Measurements from ENCODE around the gene BIRC2. TPM values are rescaled to one million over a fixed set of nuclear protein-coding genes. Genes with fewer than 3 reads are reported as not detected.

The BIRC2 gene
- total RNA-seq, 1 donor from 2014 or later, result 30.4 TPM

- peaks cover 52% of the 10 kb centered on the region for H3K4me1 ChIP-seq
These were observed 79.6 kb downstream of the BIRC2 start for GRCh38 chr11:102426570-102426969.

GRCh38 chr11:102427068-102427467 lies 80.1 kb downstream of the BIRC2 start:
- Histone ChIP-seq H3K4me1 (peaks cover 52% of the 10 kb centered on the region), H3K9me3 (replicated peaks) (no peaks in the 10 kb centered on the region), H3K36me3 (peaks cover 5% of the 10 kb centered on the region), H3K4me3 (no peak overlapping the region), H3K27me3 (ENCODE audit: low read depth) (no peaks in the 10 kb centered on the region), H3K27ac (replicated peaks) (no peak overlapping the region)
- TF ChIP-seq CTCF (IDR thresholded peaks at IDR 0.05; ENCODE audit: borderline replicate concordance), result no peak
- DNase-seq, result no peak
- intact Hi-C loops (cut with micrococcal nuclease), result no loop called here

More at GRCh38 chr11:102426570-102426969, 79.6 kb downstream of the BIRC2 start:
- no peaks in the 10 kb centered on the region for H3K27me3 ChIP-seq (ENCODE audit: low read depth)
- TF ChIP-seq CTCF (IDR thresholded peaks at IDR 0.05; ENCODE audit: borderline replicate concordance), result no peak
- H3K9me3 ChIP-seq (replicated peaks), result no peaks in the 10 kb centered on the region
- no peak for DNase-seq
- no peak overlapping the region for H3K4me3 ChIP-seq
- no peak overlapping the region for H3K27ac ChIP-seq (replicated peaks)
- H3K36me3 ChIP-seq, result peaks cover under 1% of the 10 kb centered on the region
- intact Hi-C loops (cut with micrococcal nuclease), result no loop called here

Other genes starting within 250 kb of the BIRC2 start
- gene YAP1, start 236.8 kb upstream of the BIRC2 start, total RNA-seq, result 67.9 TPM
- 8.1 TPM for gene BIRC3, start 29.7 kb upstream of the BIRC2 start, total RNA-seq
- gene TMEM123, start 105.6 kb downstream of the BIRC2 start, total RNA-seq, result 70.2 TPM
- gene MMP7, start 183.5 kb downstream of the BIRC2 start, total RNA-seq, result not detected